A549 (cell line): ENCODE measurements around the gene PSME4. TPM values are rescaled to one million over a fixed set of nuclear protein-coding genes. Genes with fewer than 3 reads are reported as not detected.

Experiments
- ATAC-seq, 2 experiments: fragments of 200-7000 bp in 1 of 2; fragments of >200 bp in 1 of 2; cut with Nextera tagmentation in 1 of 2; cut with Tn5 transposase in 1 of 2; 3 replicates each; pipeline versions ENCODE4 v1.8.0 to v1.9.1; 2018 to 2020; ENCODE audit warnings: mild to moderate bottlenecking in 1 of 2, moderate library complexity in 1 of 2
- CTCF ChIA-PET: fragments of 300-600 bp; sonication (Branson Sonifier 250); formaldehyde crosslinking; extraction: SDS; loops from one replicate; lab custom pipeline; 2021; ENCODE audit warnings: antibody characterized with exemption, inconsistent platforms; lab: Yijun Ruan, JAX
- POLR2A ChIA-PET: fragments of 350-600 bp; formaldehyde crosslinking; extraction: SDS; loops from one replicate; lab custom pipeline; 2021; ENCODE audit warnings: antibody characterized with exemption, inconsistent platforms; lab: Yijun Ruan, JAX
- DNase-seq, 2 experiments: peaks; one replicate each; pipeline versions ENCODE4 v3.0.0 to v3.0.0-alpha.2; 2011 to 2016; ENCODE audit warnings: low read depth in 1 of 2, low spot score in 1 of 2
- FAIRE-seq: peaks from 2 replicates; lab custom pipeline; 2011; peaks lifted over from hg19 to GRCh38; lab: Jason Lieb, UNC
- H3K27ac ChIP-seq, 2 experiments: fragments of >200 bp; sonication (Bioruptor Twin); formaldehyde crosslinking; 3 replicates each; pipeline ENCODE4 v1.5.1; 2016 to 2017
- H3K4me1 ChIP-seq: fragments of >200 bp; sonication (Bioruptor Twin); formaldehyde crosslinking; 3 replicates; pipeline ENCODE4 v1.6.1; 2016
- H3K4me2 ChIP-seq: fragments of >200 bp; sonication (Bioruptor Twin); formaldehyde crosslinking; 3 replicates; pipeline ENCODE4 v1.6.1; 2016
- H3K4me3 ChIP-seq: fragments of >200 bp; sonication (Bioruptor Twin); formaldehyde crosslinking; 3 replicates; pipeline ENCODE4 v1.5.1; 2016
- H3K9me3 ChIP-seq: fragments of >200 bp; sonication (Bioruptor Twin); formaldehyde crosslinking; 3 replicates; pipeline ENCODE4 v1.6.1; 2016
- BCL3 ChIP-seq: fragments of >200 bp; sonication (Bioruptor Twin); formaldehyde crosslinking; IDR thresholded peaks from 3 replicates; pipeline ENCODE4 v1.6.1; 2016
- CHD4 ChIP-seq: fragments of 200-600 bp; sonication (generic); IDR thresholded peaks from 2 replicates; pipeline ENCODE4 v1.6.1; 2016; ENCODE audit warnings: antibody characterized with exemption, mild to moderate bottlenecking, borderline replicate concordance
- CTCF ChIP-seq: fragments of >200 bp; sonication (Bioruptor Twin); formaldehyde crosslinking; IDR thresholded peaks from 3 replicates; pipeline ENCODE4 v1.5.1; 2016
- E2F6 ChIP-seq: IDR thresholded peaks from 2 replicates; pipeline ENCODE4 v1.6.1; 2012; ENCODE audit warnings: low read depth, borderline replicate concordance
- ESRRA ChIP-seq: fragments of 150-350 bp; IDR thresholded peaks from 2 replicates; pipeline ENCODE4 v1.6.1; 2014; ENCODE audit warnings: mild to moderate bottlenecking, low read length, borderline replicate concordance
- FOSB ChIP-seq: fragments of 250-450 bp; sonication (Bioruptor Pico); IDR thresholded peaks from 2 replicates; pipeline ENCODE4 v1.5.0; 2020; ENCODE audit warnings: mild to moderate bottlenecking, moderate library complexity
- FOXS1 ChIP-seq: fragments of 250-450 bp; sonication (Bioruptor Pico); IDR thresholded peaks from 2 replicates; pipeline ENCODE4 v1.5.0; 2020; ENCODE audit warnings: mild to moderate bottlenecking, moderate library complexity
- HES2 ChIP-seq: fragments of >200 bp; sonication (Bioruptor Twin); formaldehyde crosslinking; IDR thresholded peaks from 2 replicates; pipeline ENCODE4 v1.6.1; 2016
- KDM5A ChIP-seq: fragments of 200-600 bp; sonication (generic); IDR thresholded peaks from 2 replicates; pipeline ENCODE4 v1.6.1; 2016; ENCODE audit warnings: antibody characterized with exemption, mild to moderate bottlenecking
- POLR2A ChIP-seq: IDR thresholded peaks from 2 replicates; pipeline ENCODE4 v1.6.1; 2012; ENCODE audit warnings: mild to moderate bottlenecking, low read length
- RNF2 ChIP-seq: fragments of 200-600 bp; sonication (generic); IDR thresholded peaks from 2 replicates; pipeline ENCODE4 v1.6.1; 2016; ENCODE audit warnings: low read depth, mild to moderate bottlenecking, antibody characterized with exemption, moderate library complexity, borderline replicate concordance
- SMC3 ChIP-seq: fragments of >200 bp; sonication (Bioruptor Twin); formaldehyde crosslinking; IDR thresholded peaks from 3 replicates; pipeline ENCODE4 v1.6.1; 2018; ENCODE audit warnings: inconsistent platforms
- ZSCAN20 ChIP-seq: fragments of 250-450 bp; sonication (Bioruptor Pico); IDR thresholded peaks from 2 replicates; pipeline ENCODE4 v1.8.0; 2022; ENCODE audit warnings: mild to moderate bottlenecking, moderate library complexity
- WGBS: methylation state at CpG from one replicate; pipeline ENCODE4 v1.1.6; 2017; ENCODE audit errors: missing lambda C conversion rate; 5-methylcytosine and 5-hydroxymethylcytosine counted together
- polyA plus RNA-seq, 4 experiments: library from polyadenylated mRNA; depleted of rRNA in 3 of 4; stranded (reverse); fragments of >200 nt; fragmentation: RNase III in 1 of 4; extraction: RNeasy Plus Mini Kit Qiagen cat#74134 plus additional on column Dnase treatment in 1 of 4; gene quantifications; 2 replicates in 3 of 4; 3 replicates in 1 of 4; pipeline ENCODE4 v1.2.3, GENCODE V29; 2011 to 2017
- TF ChIP-seq, protein P1 (sequence below): fragments of 200-600 bp; sonication (generic); IDR thresholded peaks from 2 replicates; pipeline ENCODE4 v1.6.1; 2016; ENCODE audit warnings: antibody characterized with exemption, mild to moderate bottlenecking, moderate library complexity
- TF ChIP-seq, protein P2 (sequence below): fragments of 450-650 bp; IDR thresholded peaks from 2 replicates; pipeline ENCODE4 v1.6.1; 2014; ENCODE audit warnings: antibody characterized with exemption

The PSME4 gene
- polyA plus RNA-seq, 2 of the 4 experiments (the other 2 are of a cell fraction) = 31.9 to 55.8 TPM

DNA sequence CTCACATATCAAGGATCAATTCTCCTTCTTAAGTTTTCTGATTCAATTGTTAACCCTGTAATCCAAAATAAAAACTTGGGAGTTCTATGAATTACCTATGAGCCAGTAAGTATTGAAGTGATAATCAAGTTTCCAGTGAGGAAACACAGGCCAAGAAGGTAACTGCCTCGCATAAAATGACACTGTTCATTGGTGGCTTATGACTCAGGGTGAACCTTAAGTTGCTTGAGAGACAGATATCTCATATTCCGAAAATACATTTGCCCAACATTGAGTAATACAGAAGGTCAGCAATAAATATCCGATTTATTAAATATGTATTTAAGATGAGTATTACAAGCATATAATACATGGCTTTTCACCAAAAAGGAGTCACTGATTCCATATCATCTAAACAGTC, 31.9 kb downstream of the PSME4 start:
- ATAC-seq = no peak

More for the DNA sequence above, 31.9 kb downstream of the PSME4 start:
- Histone ChIP-seq H3K4me3 (no peak overlapping the region), H3K4me1 (no peaks in the 10 kb centered on the region), H3K9me3 (no peaks in the 10 kb centered on the region), H3K27ac (no peak overlapping the region), H3K4me2 (no peak overlapping the region)
- DNase-seq (no peak), FAIRE-seq (no peak)
- TF ChIP-seq SMC3 (no peak), ESRRA (no peak), BCL3 (no peak), ZSCAN20 (CRISPR knock-in tag) (no peak), POLR2A (no peak), E2F6 (no peak), FOSB (CRISPR knock-in tag) (no peak), CHD4 (no peak), RNF2 (no peak), KDM5A (no peak), HES2 (no peak), FOXS1 (CRISPR knock-in tag) (no peak), CTCF (no peak)
- TF ChIP-seq, protein P1, sequence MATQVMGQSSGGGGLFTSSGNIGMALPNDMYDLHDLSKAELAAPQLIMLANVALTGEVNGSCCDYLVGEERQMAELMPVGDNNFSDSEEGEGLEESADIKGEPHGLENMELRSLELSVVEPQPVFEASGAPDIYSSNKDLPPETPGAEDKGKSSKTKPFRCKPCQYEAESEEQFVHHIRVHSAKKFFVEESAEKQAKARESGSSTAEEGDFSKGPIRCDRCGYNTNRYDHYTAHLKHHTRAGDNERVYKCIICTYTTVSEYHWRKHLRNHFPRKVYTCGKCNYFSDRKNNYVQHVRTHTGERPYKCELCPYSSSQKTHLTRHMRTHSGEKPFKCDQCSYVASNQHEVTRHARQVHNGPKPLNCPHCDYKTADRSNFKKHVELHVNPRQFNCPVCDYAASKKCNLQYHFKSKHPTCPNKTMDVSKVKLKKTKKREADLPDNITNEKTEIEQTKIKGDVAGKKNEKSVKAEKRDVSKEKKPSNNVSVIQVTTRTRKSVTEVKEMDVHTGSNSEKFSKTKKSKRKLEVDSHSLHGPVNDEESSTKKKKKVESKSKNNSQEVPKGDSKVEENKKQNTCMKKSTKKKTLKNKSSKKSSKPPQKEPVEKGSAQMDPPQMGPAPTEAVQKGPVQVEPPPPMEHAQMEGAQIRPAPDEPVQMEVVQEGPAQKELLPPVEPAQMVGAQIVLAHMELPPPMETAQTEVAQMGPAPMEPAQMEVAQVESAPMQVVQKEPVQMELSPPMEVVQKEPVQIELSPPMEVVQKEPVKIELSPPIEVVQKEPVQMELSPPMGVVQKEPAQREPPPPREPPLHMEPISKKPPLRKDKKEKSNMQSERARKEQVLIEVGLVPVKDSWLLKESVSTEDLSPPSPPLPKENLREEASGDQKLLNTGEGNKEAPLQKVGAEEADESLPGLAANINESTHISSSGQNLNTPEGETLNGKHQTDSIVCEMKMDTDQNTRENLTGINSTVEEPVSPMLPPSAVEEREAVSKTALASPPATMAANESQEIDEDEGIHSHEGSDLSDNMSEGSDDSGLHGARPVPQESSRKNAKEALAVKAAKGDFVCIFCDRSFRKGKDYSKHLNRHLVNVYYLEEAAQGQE = no peak
- TF ChIP-seq, protein P2, sequence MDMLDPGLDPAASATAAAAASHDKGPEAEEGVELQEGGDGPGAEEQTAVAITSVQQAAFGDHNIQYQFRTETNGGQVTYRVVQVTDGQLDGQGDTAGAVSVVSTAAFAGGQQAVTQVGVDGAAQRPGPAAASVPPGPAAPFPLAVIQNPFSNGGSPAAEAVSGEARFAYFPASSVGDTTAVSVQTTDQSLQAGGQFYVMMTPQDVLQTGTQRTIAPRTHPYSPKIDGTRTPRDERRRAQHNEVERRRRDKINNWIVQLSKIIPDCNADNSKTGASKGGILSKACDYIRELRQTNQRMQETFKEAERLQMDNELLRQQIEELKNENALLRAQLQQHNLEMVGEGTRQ = no peak
- ChIA-PET POLR2A (no interaction called here), CTCF (interaction anchor here (0.7 kb wide), 1 partner anchor 19 kb away, joined by 4 read pairs; no protein-coding TSS in a partner anchor)
- 88% methylated on average over 3 of the region's 3 CpGs for WGBS
